B cell (primary cell): Measurements from ENCODE around the gene ERCC4. TPM values are rescaled to one million over a fixed set of nuclear protein-coding genes. Genes with fewer than 3 reads are reported as not detected.

Experiments
- ATAC-seq: fragments of 200-7000 bp; cut with Tn5 transposase; one replicate; pipeline ENCODE4 v1.10.0; 2021; ENCODE audit warnings: low read depth, mild to moderate bottlenecking, moderate number of reproducible peaks, moderate library complexity
- CTCF ChIA-PET: fragments of 350-600 bp; sonication (Branson Sonifier 250); formaldehyde crosslinking; loops from one replicate; lab custom pipeline; 2021; ENCODE audit warnings: antibody characterized with exemption, inconsistent platforms; lab: Charles Lee
- POLR2A ChIA-PET: fragments of 350-600 bp; sonication (Branson Sonifier 250); formaldehyde crosslinking; loops from one replicate; lab custom pipeline; 2021; ENCODE audit warnings: antibody characterized with exemption; lab: Charles Lee
- DNase-seq: peaks from one replicate; pipeline ENCODE4 v3.0.0; 2013
- H2AFZ ChIP-seq: 2 replicates; pipeline ENCODE4 v1.6.1; 2012; ENCODE audit warnings: mild to moderate bottlenecking, low read depth, low read length; ENCODE audit not compliant: insufficient read depth, poor library complexity, severe bottlenecking
- H3K27ac ChIP-seq, 2 donors: 1 replicate in 1 of 2; 2 replicates in 1 of 2; pipeline ENCODE4 v1.5.1; 2012 to 2013; ENCODE audit warnings: low read length in 2 of 2, mild to moderate bottlenecking in 2 of 2, moderate library complexity in 1 of 2
- H3K27me3 ChIP-seq, 4 experiments: fragments of 200-600 bp in 1 of 4; sonication (generic) in 1 of 4; replicated peaks in 1 of 4; 1 replicate in 2 of 4; 2 replicates in 2 of 4; pipeline versions ENCODE4 v1.6.1 to v1.7.0; 2013 to 2016; ENCODE audit warnings: low read length in 3 of 4, mild to moderate bottlenecking in 2 of 4, mixed read lengths in 1 of 4, moderate library complexity in 1 of 4; ENCODE audit not compliant: insufficient read depth in 4 of 4, control insufficient read depth in 3 of 4; ENCODE audit errors: control extremely low read depth in 1 of 4
- H3K36me3 ChIP-seq, 2 experiments: replicated peaks in 1 of 2; 1 replicate in 1 of 2; 2 replicates in 1 of 2; pipeline versions ENCODE4 v1.6.1 to v1.7.1; 2013; ENCODE audit warnings: low read length in 1 of 2; ENCODE audit not compliant: insufficient read depth in 2 of 2, control insufficient read depth in 1 of 2; ENCODE audit errors: control extremely low read depth in 1 of 2, extremely low read depth in 1 of 2
- H3K4me1 ChIP-seq, 2 donors: fragments of 200-600 bp in 1 of 2; sonication (generic) in 1 of 2; 1 replicate in 1 of 2; 2 replicates in 1 of 2; pipeline versions ENCODE4 v1.5.1 to v1.6.1; 2013 to 2017; ENCODE audit warnings: low read length in 2 of 2; ENCODE audit not compliant: control insufficient read depth in 2 of 2, insufficient read depth in 2 of 2
- H3K4me2 ChIP-seq: replicated peaks from 2 replicates; pipeline ENCODE3; 2012; ENCODE audit warnings: mild to moderate bottlenecking, low read depth, low read length; ENCODE audit not compliant: poor library complexity, severe bottlenecking
- H3K4me3 ChIP-seq, 5 experiments: fragments of 200-600 bp in 1 of 5; sonication (generic) in 1 of 5; 1 replicate in 3 of 5; 2 replicates in 2 of 5; pipeline versions ENCODE4 v1.5.1 to v1.7.0; 2011 to 2016; ENCODE audit warnings: low read length in 4 of 5, mild to moderate bottlenecking in 4 of 5, low read depth in 2 of 5, control low read depth in 1 of 5, moderate library complexity in 1 of 5; ENCODE audit not compliant: insufficient read depth in 1 of 5; ENCODE audit errors: control extremely low read depth in 1 of 5, extremely low read depth in 1 of 5
- H3K79me2 ChIP-seq: fragments of 200-600 bp; sonication (generic); one replicate; pipeline ENCODE4 v1.6.0; 2016; ENCODE audit warnings: low read length; ENCODE audit not compliant: control insufficient read depth, insufficient read depth
- H3K9ac ChIP-seq: fragments of 200-600 bp; sonication (generic); 2 replicates; pipeline ENCODE4 v1.6.1; 2017; ENCODE audit warnings: mild to moderate bottlenecking, low read length, moderate library complexity
- H3K9me3 ChIP-seq, 3 donors: one replicate each; pipeline versions ENCODE4 v1.6.1 to v1.7.1; 2013; ENCODE audit warnings: low read length in 2 of 3; ENCODE audit not compliant: control insufficient read depth in 2 of 3, insufficient read depth in 1 of 3; ENCODE audit errors: control extremely low read depth in 1 of 3
- H4K20me1 ChIP-seq: 2 replicates; pipeline ENCODE4 v1.6.0; 2012; ENCODE audit warnings: mild to moderate bottlenecking, low read length; ENCODE audit not compliant: insufficient read depth, control insufficient read depth, poor library complexity, severe bottlenecking
- H3K27ac Mint-ChIP-seq: one replicate; pipeline ENCODE4 v1.8.0; 2021; ENCODE audit warnings: mixed read lengths
- H3K27me3 Mint-ChIP-seq: one replicate; pipeline ENCODE4 v1.8.0; 2021; ENCODE audit warnings: mixed read lengths
- H3K4me1 Mint-ChIP-seq: one replicate; pipeline ENCODE4 v1.8.0; 2021; ENCODE audit warnings: mixed read lengths
- H3K4me3 Mint-ChIP-seq: one replicate; pipeline ENCODE4 v1.8.0; 2021; ENCODE audit warnings: mixed read lengths
- H3K9me3 Mint-ChIP-seq: one replicate; pipeline ENCODE4 v1.8.0; 2022; ENCODE audit warnings: mixed read lengths; ENCODE audit not compliant: insufficient read depth
- EZH2 ChIP-seq: IDR thresholded peaks from 2 replicates; pipeline ENCODE4 v1.6.1; 2012; ENCODE audit warnings: borderline replicate concordance, low read depth, mild to moderate bottlenecking, moderate library complexity, low read length; ENCODE audit not compliant: insufficient read depth, poor library complexity, severe bottlenecking
- WGBS: methylation state at CpG from one replicate; pipeline ENCODE4 v1.1.5; 2013; ENCODE audit warnings: missing lambda C conversion rate; ENCODE audit not compliant: insufficient coverage; 5-methylcytosine and 5-hydroxymethylcytosine counted together
- intact Hi-C: fragments of 100-400 bp; cut with micrococcal nuclease; formaldehyde crosslinking; loops from one replicate; pipeline ENCODE4 v1.10.0; 2022
- polyA plus RNA-seq: library from polyadenylated mRNA; depleted of rRNA; stranded (reverse); fragments of >200 nt; gene quantifications from 2 replicates; pipeline ENCODE4 v1.2.3, GENCODE V29; 2012
- total RNA-seq, 2 donors: library from RNA; stranded (reverse); fragments of 120-200 nt in 1 of 2; gene quantifications; 1 replicate in 1 of 2; 2 replicates in 1 of 2; pipeline versions ENCODE4 v1.2.3 to v1.2.4, GENCODE V29; 2013 to 2022
- TF ChIP-seq, protein P1 (sequence below): fragments of 200-600 bp; IDR thresholded peaks from one replicate; pipeline ENCODE4 v1.8.0; 2022; ENCODE audit warnings: antibody characterized with exemption, mild to moderate bottlenecking

The ERCC4 gene
- total and polyA plus RNA-seq, 2 donors (not counting 1 experiment from before 2014, with no cell fraction given): 1.0 to 11.9 TPM

DNA sequence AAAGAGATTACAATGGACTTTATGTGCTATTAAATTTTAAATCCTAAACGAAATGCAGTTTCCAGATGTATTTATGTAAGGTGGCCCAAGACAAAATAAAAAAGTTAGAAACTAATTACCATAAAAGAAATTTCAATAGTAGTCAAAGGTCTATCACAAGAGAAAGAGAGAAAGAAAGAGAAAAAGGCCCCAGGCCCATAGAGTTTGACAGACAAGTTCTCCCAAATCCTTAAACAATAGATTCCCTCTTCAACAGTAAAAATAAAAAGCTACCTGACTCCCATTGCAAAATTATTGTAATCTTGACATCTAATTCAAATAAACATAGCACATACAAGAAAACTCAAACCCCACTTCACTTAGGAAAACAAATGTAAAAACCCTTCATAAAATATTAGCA is 8.6 kb upstream of the ERCC4 start:
- DNase-seq: no peak
- Histone ChIP-seq H2AFZ (no peak overlapping the region), H3K4me3 (no peak overlapping the region), H4K20me1 (no peaks in the 10 kb centered on the region), H3K79me2 (no peaks in the 10 kb centered on the region), H3K4me2 (no peak overlapping the region), H3K27me3 (peaks cover 0 to 5% (median 4%) of the 10 kb centered on the region in 4 experiments), H3K27ac (no peak overlapping the region), H3K9me3 (peaks cover 0 to 4% (median 2%) of the 10 kb centered on the region in 3 donors), H3K4me1 (peaks cover 6% of the 10 kb centered on the region in 2 donors), H3K36me3 (no peaks in the 10 kb centered on the region), H3K9ac (no peak overlapping the region)
- ATAC-seq: no peak
- Mint-ChIP-seq H3K9me3 (peaks cover 2% of the 10 kb centered on the region), H3K4me1 (peaks cover 11% of the 10 kb centered on the region), H3K4me3 (no peak overlapping the region), H3K27ac (no peak overlapping the region), H3K27me3 (peaks cover 33% of the 10 kb centered on the region)
- no CpG with 5 or more reads among the region's 1 CpG for WGBS
- intact Hi-C loops: no loop called here
- CTCF ChIA-PET: interaction anchor here (1.1 to 1.4 kb wide), 2 partner anchors 8 to 12 kb away, joined by 3 to 7 read pairs; partner anchors contain the start of gene ERCC4
- POLR2A ChIA-PET: no interaction called here
- TF ChIP-seq, protein P1, sequence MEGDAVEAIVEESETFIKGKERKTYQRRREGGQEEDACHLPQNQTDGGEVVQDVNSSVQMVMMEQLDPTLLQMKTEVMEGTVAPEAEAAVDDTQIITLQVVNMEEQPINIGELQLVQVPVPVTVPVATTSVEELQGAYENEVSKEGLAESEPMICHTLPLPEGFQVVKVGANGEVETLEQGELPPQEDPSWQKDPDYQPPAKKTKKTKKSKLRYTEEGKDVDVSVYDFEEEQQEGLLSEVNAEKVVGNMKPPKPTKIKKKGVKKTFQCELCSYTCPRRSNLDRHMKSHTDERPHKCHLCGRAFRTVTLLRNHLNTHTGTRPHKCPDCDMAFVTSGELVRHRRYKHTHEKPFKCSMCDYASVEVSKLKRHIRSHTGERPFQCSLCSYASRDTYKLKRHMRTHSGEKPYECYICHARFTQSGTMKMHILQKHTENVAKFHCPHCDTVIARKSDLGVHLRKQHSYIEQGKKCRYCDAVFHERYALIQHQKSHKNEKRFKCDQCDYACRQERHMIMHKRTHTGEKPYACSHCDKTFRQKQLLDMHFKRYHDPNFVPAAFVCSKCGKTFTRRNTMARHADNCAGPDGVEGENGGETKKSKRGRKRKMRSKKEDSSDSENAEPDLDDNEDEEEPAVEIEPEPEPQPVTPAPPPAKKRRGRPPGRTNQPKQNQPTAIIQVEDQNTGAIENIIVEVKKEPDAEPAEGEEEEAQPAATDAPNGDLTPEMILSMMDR: no peak
- TF ChIP-seq EZH2: no peak

DNA sequence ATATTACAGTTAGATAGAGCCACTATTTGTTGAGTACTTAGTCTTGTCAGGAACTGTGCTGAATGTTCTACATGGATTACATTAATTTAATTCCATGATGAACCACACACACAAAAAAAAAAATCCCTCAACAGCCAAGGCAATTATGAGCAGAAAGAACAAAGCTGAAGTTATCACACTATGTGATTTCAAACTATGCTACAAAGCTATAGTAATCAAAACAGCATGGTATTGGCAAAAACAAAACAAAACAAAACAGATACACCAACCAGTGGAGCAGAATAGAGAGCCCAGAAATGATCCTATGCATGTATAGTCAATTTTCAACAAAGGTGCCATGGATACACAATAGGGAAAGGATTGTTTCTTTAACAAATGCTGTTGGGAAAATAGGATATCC is 8.1 kb upstream of the ERCC4 start:
- no peak overlapping the region for H2AFZ ChIP-seq
- DNase-seq: no peak
- H3K4me2 ChIP-seq: no peak overlapping the region
- H3K4me1 ChIP-seq: peaks cover 0 to under 1% of the 10 kb centered on the region in 2 donors
- H3K9ac ChIP-seq: no peak overlapping the region
- H3K36me3 ChIP-seq: no peaks in the 10 kb centered on the region
- H3K27ac ChIP-seq: no peak overlapping the region
- peaks cover 33% of the 10 kb centered on the region for H3K27me3 Mint-ChIP-seq
- ChIA-PET CTCF (interaction anchor here (1.1 kb wide), 1 partner anchor 12 kb away, joined by 3 read pairs; no protein-coding TSS in a partner anchor), POLR2A (interaction anchor here (0.7 kb wide), 1 partner anchor 8 kb away, joined by 4 read pairs; the partner anchor contains the start of gene ERCC4)
- ATAC-seq: no peak
- H3K27ac Mint-ChIP-seq: no peak overlapping the region
- H3K4me1 Mint-ChIP-seq: peaks cover 5% of the 10 kb centered on the region
- no peaks in the 10 kb centered on the region for H4K20me1 ChIP-seq
- peaks cover 2% of the 10 kb centered on the region for H3K9me3 Mint-ChIP-seq
- intact Hi-C loops: no loop called here
- peaks cover 0 to 5% (median 4%) of the 10 kb centered on the region in 4 experiments for H3K27me3 ChIP-seq
- TF ChIP-seq EZH2: no peak
- TF ChIP-seq, protein P1: no peak
- H3K4me3 Mint-ChIP-seq: no peak overlapping the region
- peaks cover 0 to 4% (median 0%) of the 10 kb centered on the region in 3 donors for H3K9me3 ChIP-seq
- no peak overlapping the region for H3K4me3 ChIP-seq
- H3K79me2 ChIP-seq: no peaks in the 10 kb centered on the region
